ENCODE measurements around the gene PLCH1. TPM values are rescaled to one million over a fixed set of nuclear protein-coding genes. Genes with fewer than 3 reads are reported as not detected.

The PLCH1 gene
- total and polyA plus RNA-seq, 2 of the 8 experiments (the other 6 are each of a cell fraction or from before 2014, with no cell fraction given), result 5.8 to 17.2 TPM

GRCh38 chr3:155661042-155661441, 83.8 kb downstream of the PLCH1 start (continued):
- TF ChIP-seq TAF1 (IDR thresholded peaks at IDR 0.05; ENCODE audit: low read depth, low read length) (no peak), POLR2A (IDR thresholded peaks at IDR 0.05; ENCODE audit: control extremely low read depth in 1 of 2, low read depth in 2 of 2, low read length in 2 of 2) (no peak), SP4 (IDR thresholded peaks at IDR 0.05; ENCODE audit: low read length) (no peak)

Measured in H1 (cell line).